RPMI8226 (cell line): ENCODE measurements around the gene PTPRQ.

Source experiments
- DNase-seq: peaks from one replicate; pipeline ENCODE4 v3.0.0-alpha.2; 2015

Gene PTPRQ

DNA sequence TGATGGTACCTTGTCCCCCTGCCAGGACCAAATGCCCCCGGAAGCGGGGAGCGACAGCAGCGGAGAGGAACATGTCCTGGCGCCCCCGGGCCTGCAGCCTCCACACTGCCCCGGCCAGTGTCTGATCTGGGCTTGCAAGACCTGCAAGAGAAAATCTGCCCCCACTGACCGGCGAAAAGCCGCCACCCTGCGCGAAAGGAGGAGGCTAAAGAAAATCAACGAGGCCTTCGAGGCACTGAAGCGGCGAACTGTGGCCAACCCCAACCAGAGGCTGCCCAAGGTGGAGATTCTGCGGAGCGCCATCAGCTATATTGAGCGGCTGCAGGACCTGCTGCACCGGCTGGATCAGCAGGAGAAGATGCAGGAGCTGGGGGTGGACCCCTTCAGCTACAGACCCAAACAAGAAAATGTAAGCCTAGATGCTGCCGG is 263.8 kb downstream of the PTPRQ start:
- DNase-seq: no peak

GRCh38 chr12:80708259-80708974 is 264.4 kb downstream of the PTPRQ start:
- DNase-seq: no peak

DNA sequence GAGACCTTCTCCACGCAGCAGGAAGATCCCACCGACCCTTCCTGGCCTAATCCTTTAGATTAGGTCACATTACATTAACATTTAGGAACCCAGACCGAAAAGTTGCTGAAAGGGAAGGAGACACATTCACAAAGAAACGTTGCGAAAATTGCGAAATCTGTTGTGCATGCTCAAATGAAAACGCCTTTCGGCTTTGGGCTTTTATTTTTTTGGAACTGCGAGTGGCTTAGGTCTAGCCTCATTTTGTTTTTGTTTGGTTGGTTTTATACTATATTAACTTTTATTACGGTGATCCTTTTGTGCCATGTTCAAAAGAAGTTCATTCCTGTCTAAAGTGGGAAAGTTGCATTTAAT is 264.9 kb downstream of the PTPRQ start:
- DNase-seq: no peak

DNA sequence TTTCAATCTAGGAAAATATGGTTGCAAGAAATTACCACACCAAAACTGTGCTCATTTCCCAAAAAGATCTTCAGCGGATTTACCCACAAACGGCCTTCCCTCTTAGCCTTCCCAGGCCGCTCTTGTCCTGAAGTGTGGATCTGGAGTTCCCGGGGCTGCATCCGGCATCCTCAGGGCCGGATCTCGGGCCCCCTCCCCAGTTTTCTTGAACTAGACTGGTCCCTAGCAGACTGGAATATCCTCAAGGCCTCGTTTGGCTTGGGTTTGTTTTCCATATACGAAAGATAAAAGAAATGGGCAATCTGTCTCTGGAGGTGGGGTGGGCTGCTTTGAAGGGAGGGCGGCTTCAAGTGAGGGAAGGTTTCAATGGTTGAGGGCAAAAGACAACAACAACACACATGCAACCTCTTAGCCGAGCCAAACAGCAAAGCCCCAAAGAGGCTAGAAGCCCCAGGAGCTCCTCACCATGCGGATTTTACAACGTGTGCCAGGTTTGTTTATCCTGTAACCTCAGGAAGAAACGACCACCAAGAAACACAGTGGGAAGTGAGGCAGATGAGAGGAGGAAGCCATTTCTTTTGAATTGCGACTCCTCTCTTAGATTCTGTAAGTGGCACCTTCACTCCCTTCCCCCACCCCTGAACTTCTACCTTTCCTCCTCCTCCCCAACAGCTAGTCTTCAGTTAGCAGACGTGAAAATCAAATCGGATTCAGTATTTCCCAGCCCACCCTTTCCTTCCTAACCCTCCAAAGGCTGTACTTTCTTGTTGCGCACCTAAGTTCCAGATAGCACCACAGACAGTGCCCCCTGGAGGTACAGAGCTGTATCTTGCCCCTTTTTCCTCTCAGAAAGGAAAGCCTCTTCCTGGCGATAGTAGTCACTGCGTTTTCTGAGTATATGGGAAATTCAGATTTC is 266.0 kb downstream of the PTPRQ start:
- DNase-seq: peak; percentile 26

- no peak for DNase-seq
Observed at GRCh38 chr12:80710727-80711449, 266.9 kb downstream of the PTPRQ start.

DNA sequence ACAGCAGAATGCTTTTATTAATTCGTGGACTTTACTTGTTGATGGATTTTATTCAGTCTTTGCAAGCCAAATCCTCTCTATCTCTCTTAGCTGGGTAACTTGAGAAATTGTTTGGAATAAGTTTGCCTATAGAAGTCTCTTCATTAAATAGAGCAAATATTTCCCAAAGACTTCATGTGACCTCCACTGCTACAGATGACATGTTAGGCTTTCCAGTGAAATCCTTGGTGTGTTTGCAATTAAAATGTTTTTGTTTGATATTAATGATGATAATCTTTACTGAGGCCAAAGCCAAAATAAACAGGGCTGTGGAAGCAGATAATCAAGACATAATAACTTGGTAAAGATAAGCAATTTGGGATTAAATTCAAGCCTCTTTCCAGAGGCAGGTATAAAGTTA is 267.8 kb downstream of the PTPRQ start:
- no peak for DNase-seq

DNA sequence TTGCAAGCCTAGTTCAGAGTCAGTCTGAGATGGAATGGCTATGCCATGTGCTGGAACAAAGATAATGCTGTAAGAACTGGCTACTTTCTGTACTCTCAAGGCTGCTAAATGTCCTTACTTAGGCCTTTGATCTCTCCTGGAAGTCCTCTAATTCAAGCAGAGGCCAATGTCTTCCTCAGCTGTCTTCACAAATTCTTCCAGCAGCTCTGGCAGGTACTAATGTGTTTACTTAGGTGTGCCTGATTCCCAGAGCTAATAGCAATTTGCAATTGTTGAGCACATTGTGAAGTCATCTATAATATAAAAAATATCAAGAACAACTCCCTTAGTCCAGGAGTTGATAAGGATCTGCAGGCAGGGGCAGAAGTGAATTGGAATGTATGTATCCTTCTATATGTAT is 268.8 kb downstream of the PTPRQ start:
- no peak for DNase-seq

- no peak for DNase-seq
Observed at GRCh38 chr12:80713419-80713818, 269.4 kb downstream of the PTPRQ start.

DNA sequence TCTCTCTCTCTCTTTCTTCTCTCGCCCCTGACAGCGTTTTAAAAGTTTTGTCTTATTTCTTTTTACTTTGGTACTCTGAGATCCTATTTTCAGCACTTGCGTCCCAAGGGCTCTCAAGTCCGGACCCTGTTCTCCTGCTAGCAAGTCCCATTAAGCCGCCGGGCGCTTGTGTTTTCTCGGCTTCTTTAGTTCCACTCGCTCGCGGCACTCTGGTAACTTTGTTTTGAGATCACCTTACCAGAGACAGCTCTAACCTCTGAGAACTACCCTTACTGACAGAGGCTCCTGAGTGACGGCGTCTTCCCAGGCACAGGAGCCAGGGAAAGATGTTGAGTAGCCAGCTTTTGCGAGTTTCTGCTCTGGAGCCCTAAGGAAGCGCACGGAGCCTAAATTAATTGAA is 270.0 kb downstream of the PTPRQ start:
- no peak for DNase-seq

GRCh38 chr12:80714846-80715245 is 270.8 kb downstream of the PTPRQ start:
- DNase-seq: no peak

DNA sequence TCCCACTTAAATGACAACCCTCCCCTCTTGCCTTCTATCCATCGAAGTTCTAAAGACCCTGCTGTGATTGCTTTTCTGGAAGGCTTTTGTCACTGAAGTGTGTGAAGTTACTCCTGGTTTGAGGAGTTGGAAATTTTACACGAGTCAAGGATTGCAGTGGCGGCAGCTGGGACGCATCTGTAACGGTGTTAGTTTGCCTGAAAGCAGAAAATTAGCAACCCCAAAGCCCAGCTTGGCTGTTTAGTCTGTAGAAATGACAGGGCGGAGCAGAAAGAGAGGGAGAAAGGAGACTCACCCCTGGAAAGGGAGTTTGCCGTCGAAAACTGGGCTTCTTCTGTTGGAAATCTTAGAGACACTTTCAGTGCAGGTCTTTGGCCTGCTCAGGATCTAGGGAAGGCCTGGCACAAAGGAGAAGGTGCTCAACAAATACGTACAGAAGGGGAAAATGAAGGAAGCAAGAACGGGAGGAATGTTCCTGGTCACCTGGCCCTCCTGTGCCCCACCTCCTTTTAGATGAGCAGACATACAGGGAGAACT is 271.7 kb downstream of the PTPRQ start:
- DNase-seq: no peak

DNA sequence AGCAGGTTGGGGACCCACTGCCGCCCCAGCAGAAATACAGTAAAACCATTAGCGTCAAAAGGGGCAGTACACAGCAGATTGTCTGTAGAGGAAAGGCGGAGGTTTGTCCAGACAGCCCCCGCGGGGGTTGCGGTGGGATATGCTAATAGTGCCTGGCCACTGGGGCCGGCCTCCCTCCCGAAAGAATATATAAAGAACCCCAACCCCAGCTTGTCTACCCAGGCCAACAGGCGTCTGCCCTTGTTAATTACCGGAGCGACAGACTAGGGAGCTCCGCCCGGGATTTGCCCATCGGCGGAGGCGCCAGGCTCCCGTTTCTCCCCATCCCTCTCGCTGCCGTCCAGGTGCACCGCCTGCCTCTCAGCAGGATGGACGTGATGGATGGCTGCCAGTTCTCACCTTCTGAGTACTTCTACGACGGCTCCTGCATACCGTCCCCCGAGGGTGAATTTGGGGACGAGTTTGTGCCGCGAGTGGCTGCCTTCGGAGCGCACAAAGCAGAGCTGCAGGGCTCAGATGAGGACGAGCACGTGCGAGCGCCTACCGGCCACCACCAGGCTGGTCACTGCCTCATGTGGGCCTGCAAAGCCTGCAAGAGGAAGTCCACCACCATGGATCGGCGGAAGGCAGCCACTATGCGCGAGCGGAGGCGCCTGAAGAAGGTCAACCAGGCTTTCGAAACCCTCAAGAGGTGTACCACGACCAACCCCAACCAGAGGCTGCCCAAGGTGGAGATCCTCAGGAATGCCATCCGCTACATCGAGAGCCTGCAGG is 272.8 kb downstream of the PTPRQ start, which contains the start of gene MYF5:
Gene MYF5 (plus strand): TSS at position 217 of the 774 bp plus-strand sequence. CDS start 152 bp downstream, at position 369.
- no peak for DNase-seq

GRCh38 chr12:80717856-80718255 is 273.8 kb downstream of the PTPRQ start:
- no peak for DNase-seq

GRCh38 chr12:80720516-80720915 is 276.5 kb downstream of the PTPRQ start:
- no peak for DNase-seq

- no peak for DNase-seq
Observed at GRCh38 chr12:80721326-80721725, 277.3 kb downstream of the PTPRQ start.
